GM23248 (cell line): ENCODE measurements around the gene OR9I1. TPM values are rescaled to one million over a fixed set of nuclear protein-coding genes. Genes with fewer than 3 reads are reported as not detected.

Experiments used
- DNase-seq: peaks from one replicate; pipeline ENCODE4 v3.0.0-alpha.2; 2015
- H2AFZ ChIP-seq: fragments of 200-600 bp; sonication (generic); 2 replicates; pipeline ENCODE4 v1.6.1; 2016; ENCODE audit warnings: antibody characterized with exemption
- H3F3A ChIP-seq: fragments of 200-600 bp; sonication (generic); 2 replicates; pipeline ENCODE4 v1.6.1; 2016; ENCODE audit warnings: mild to moderate bottlenecking, antibody characterized with exemption, mixed run types; ENCODE audit not compliant: insufficient read depth
- H3K27ac ChIP-seq: fragments of 200-600 bp; sonication (generic); 2 replicates; pipeline ENCODE4 v1.5.1; 2016; ENCODE audit warnings: mild to moderate bottlenecking
- H3K27me3 ChIP-seq: fragments of 200-600 bp; sonication (generic); replicated peaks from 2 replicates; pipeline ENCODE4 v1.6.1; 2016; ENCODE audit warnings: mild to moderate bottlenecking; ENCODE audit not compliant: insufficient read depth
- H3K36me3 ChIP-seq: fragments of 200-600 bp; sonication (generic); 2 replicates; pipeline ENCODE4 v1.6.1; 2016; ENCODE audit warnings: low read depth, mild to moderate bottlenecking
- H3K4me1 ChIP-seq: fragments of 200-600 bp; sonication (generic); 2 replicates; pipeline ENCODE4 v1.6.1; 2016; ENCODE audit warnings: mild to moderate bottlenecking; ENCODE audit not compliant: insufficient read depth
- H3K4me2 ChIP-seq: fragments of 200-600 bp; sonication (generic); one replicate; pipeline ENCODE4 v1.6.1; 2016; ENCODE audit warnings: mild to moderate bottlenecking; ENCODE audit not compliant: unreplicated experiment
- H3K4me3 ChIP-seq: fragments of 200-600 bp; sonication (generic); 2 replicates; pipeline ENCODE4 v1.5.1; 2016; ENCODE audit warnings: mild to moderate bottlenecking
- H3K79me2 ChIP-seq: fragments of 200-600 bp; sonication (generic); 2 replicates; pipeline ENCODE4 v1.6.1; 2016; ENCODE audit warnings: mild to moderate bottlenecking; ENCODE audit not compliant: insufficient read depth
- H3K9ac ChIP-seq: fragments of 200-600 bp; sonication (generic); 2 replicates; pipeline ENCODE4 v1.6.1; 2016; ENCODE audit warnings: mild to moderate bottlenecking
- H3K9me2 ChIP-seq: fragments of 200-600 bp; sonication (generic); 2 replicates; pipeline ENCODE4 v1.6.1; 2016; ENCODE audit warnings: mixed run types, mild to moderate bottlenecking, moderate library complexity; ENCODE audit not compliant: insufficient read depth
- H3K9me3 ChIP-seq: fragments of 200-600 bp; sonication (generic); one replicate; pipeline ENCODE4 v1.6.1; 2017; ENCODE audit warnings: low read depth
- H4K20me1 ChIP-seq: fragments of 200-600 bp; sonication (generic); 2 replicates; pipeline ENCODE4 v1.6.0; 2016; ENCODE audit not compliant: insufficient read depth
- EZH2 ChIP-seq: fragments of 200-600 bp; sonication (generic); IDR thresholded peaks from 2 replicates; pipeline ENCODE4 v1.6.1; 2018; ENCODE audit warnings: antibody characterized with exemption, mild to moderate bottlenecking; ENCODE audit not compliant: insufficient read depth, poor library complexity, severe bottlenecking
- EZH2phosphoT487 ChIP-seq: fragments of 200-600 bp; sonication (generic); IDR thresholded peaks from 2 replicates; pipeline ENCODE4 v1.6.1; 2018; ENCODE audit warnings: antibody characterized with exemption, moderate library complexity, mild to moderate bottlenecking, low read depth; ENCODE audit not compliant: insufficient read depth
- WGBS, 2 experiments: methylation state at CpG; one replicate each; pipeline ENCODE4 v1.1.6; 2015 to 2017; ENCODE audit warnings: low lambda C conversion rate in 2 of 2, low coverage in 1 of 2; ENCODE audit errors: missing lambda C conversion rate in 2 of 2; 5-methylcytosine and 5-hydroxymethylcytosine counted together
- in situ Hi-C: fragments of 300-500 bp; cut with MboI; formaldehyde crosslinking; loops from 2 replicates; pipeline ENCODE4 v1.15.0; 2020
- polyA plus RNA-seq: library from polyadenylated mRNA; unstranded; fragments of >200 nt; fragmentation: Nextera tagmentation; extraction: Ambion mirVana; gene quantifications from 2 replicates; pipeline ENCODE4 v1.2.1, GENCODE V29; 2016
- total RNA-seq: library from RNA; depleted of rRNA; stranded (reverse); fragments of >200 nt; shearing (Covaris generic); gene quantifications from 2 replicates; pipeline ENCODE4 v1.2.3, GENCODE V29; 2014

The OR9I1 gene
- total and polyA plus RNA-seq, 2 experiments from 2014 or later, result not detected

DNA sequence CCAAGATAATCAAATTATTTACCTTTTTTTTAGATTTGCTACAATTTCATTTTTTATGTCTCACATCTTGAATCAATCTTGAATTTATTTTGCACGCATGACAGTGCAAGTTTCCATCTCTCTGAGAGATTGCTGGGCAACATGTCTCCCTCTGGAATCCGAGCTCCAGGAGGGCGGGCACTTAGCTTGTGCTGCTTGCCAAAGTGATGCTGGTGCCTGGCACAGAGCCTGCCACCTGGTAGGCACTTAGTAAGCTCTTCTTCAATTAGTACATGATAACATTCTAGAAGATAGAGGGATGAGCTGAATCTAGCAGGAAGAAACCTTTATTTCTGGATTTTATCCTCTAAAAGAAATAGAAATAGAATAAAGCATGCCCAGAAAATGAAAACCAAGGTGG lies 27.5 kb upstream of the OR9I1 start:
- no peak overlapping the region for H3K9ac ChIP-seq
- no peaks in the 10 kb centered on the region for H3K9me2 ChIP-seq
- H3K4me3 ChIP-seq, result no peak overlapping the region
- no peaks in the 10 kb centered on the region for H3F3A ChIP-seq
- H3K4me1 ChIP-seq, result no peaks in the 10 kb centered on the region
- no peak overlapping the region for H3K27ac ChIP-seq
- H3K36me3 ChIP-seq, result no peaks in the 10 kb centered on the region
- H4K20me1 ChIP-seq, result no peaks in the 10 kb centered on the region
- no peak overlapping the region for H2AFZ ChIP-seq
- in situ Hi-C loops, result no loop called here
- no peak overlapping the region for H3K4me2 ChIP-seq
- WGBS, 2 experiments, result 5 to 7% methylated on average over 3 of the region's 3 CpGs
- H3K9me3 ChIP-seq, result no peaks in the 10 kb centered on the region
- DNase-seq, result no peak
- TF ChIP-seq EZH2, result no peak
- no peak for TF ChIP-seq EZH2phosphoT487
- H3K79me2 ChIP-seq, result no peaks in the 10 kb centered on the region
- no peaks in the 10 kb centered on the region for H3K27me3 ChIP-seq

DNA sequence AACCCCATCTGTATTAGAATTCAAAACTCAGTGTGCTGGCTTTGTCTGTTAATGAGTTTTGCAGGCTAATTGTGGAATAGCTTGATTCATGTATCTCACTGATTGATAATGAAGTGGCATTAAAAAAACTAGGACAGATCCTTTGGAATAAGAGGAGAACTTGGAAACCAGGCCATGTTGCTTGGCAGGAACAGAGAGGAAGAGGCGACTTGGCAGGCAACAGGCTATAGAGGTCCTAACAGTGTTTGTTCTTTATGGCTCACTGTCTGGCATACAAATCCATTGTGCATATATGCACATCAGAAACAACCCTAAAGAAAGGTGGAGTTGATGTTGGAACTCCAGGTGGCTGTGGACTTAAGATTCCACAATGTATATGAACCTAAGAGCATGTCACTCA lies 17.4 kb upstream of the OR9I1 start:
- H3K9me2 ChIP-seq, result no peaks in the 10 kb centered on the region
- no peak overlapping the region for H3K4me2 ChIP-seq
- no peak overlapping the region for H3K4me3 ChIP-seq
- no peak overlapping the region for H3K27ac ChIP-seq
- no peaks in the 10 kb centered on the region for H3F3A ChIP-seq
- no peaks in the 10 kb centered on the region for H4K20me1 ChIP-seq
- no peaks in the 10 kb centered on the region; the same call in 1 of the 2 replicates for H3K27me3 ChIP-seq
- H3K4me1 ChIP-seq, result no peaks in the 10 kb centered on the region
- TF ChIP-seq EZH2phosphoT487 (no peak), EZH2 (no peak)
- in situ Hi-C loops, result no loop called here
- H3K79me2 ChIP-seq, result no peaks in the 10 kb centered on the region
- no peak for DNase-seq
- H2AFZ ChIP-seq, result no peak overlapping the region
- WGBS, 2 experiments, result 21 to 28% methylated on average over 1 of the region's 1 CpG
- H3K36me3 ChIP-seq, result no peaks in the 10 kb centered on the region
- H3K9me3 ChIP-seq, result no peaks in the 10 kb centered on the region
- no peak overlapping the region for H3K9ac ChIP-seq

DNA sequence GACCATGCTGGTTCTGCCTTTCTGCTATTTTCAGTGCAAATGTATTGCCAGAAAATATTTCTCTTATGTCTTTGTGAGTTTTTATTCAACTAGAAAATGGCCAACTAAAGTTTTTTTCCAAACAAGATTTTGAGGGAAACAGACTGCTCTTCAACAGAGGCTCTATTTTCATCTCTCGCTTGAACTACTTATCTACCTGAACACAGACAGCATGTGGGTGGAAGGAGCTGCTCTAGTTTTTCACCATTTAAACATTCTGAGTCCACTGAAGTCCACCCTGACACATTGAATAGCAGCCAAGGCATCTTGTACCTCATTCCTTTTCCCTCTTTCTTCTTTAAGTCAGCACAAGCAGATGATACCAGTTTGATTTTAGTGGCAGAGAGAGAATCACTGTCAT lies 9.8 kb upstream of the OR9I1 start:
- in situ Hi-C loops, result no loop called here
- H3K36me3 ChIP-seq, result no peaks in the 10 kb centered on the region
- no peaks in the 10 kb centered on the region for H3K27me3 ChIP-seq
- no peaks in the 10 kb centered on the region for H3K9me3 ChIP-seq
- no peaks in the 10 kb centered on the region for H3K79me2 ChIP-seq
- no peaks in the 10 kb centered on the region for H3K9me2 ChIP-seq
- no peak overlapping the region for H3K27ac ChIP-seq
- no peak overlapping the region for H3K4me2 ChIP-seq
- H4K20me1 ChIP-seq, result no peaks in the 10 kb centered on the region
- no peak for DNase-seq
- H3K4me1 ChIP-seq, result no peaks in the 10 kb centered on the region
- H3F3A ChIP-seq, result no peaks in the 10 kb centered on the region
- TF ChIP-seq EZH2 (no peak), EZH2phosphoT487 (no peak)
- no peak overlapping the region for H3K4me3 ChIP-seq
- WGBS, 2 experiments, result 36 to 41% methylated on average over 1 of the region's 1 CpG
- H3K9ac ChIP-seq, result no peak overlapping the region
- no peak overlapping the region for H2AFZ ChIP-seq

DNA sequence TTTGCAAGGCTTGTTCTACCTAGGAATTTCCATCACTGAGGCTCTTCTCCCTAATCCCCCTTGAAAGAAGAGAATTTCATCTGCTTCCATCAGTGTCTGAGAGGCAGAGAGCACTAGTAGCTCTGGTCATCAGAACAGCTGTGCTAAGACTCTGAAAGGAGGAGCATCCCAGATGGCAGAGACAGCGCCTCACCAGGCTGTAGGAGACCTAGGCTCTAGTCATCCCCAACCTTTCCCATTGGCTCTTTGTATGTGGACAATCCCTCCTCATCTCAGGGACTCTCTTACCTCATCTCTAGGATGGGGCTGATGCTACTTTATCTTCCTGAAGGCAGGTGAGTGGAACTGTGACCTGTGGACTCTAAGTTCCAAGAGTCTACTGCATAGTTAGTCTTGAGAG lies 8.8 kb upstream of the OR9I1 start:
- WGBS, 2 experiments, result 10 to 18% methylated on average over 1 of the region's 1 CpG
- peak; percentile 6 for DNase-seq
- H3F3A ChIP-seq, result no peaks in the 10 kb centered on the region
- no peaks in the 10 kb centered on the region for H3K9me2 ChIP-seq
- no peaks in the 10 kb centered on the region for H3K79me2 ChIP-seq
- H3K4me3 ChIP-seq, result no peak overlapping the region
- no peak for TF ChIP-seq EZH2
- TF ChIP-seq EZH2phosphoT487, result no peak
- H4K20me1 ChIP-seq, result no peaks in the 10 kb centered on the region
- H3K27ac ChIP-seq, result no peak overlapping the region
- no peaks in the 10 kb centered on the region for H3K4me1 ChIP-seq
- H3K36me3 ChIP-seq, result no peaks in the 10 kb centered on the region
- in situ Hi-C loops, result no loop called here
- no peaks in the 10 kb centered on the region for H3K9me3 ChIP-seq
- no peak overlapping the region for H3K4me2 ChIP-seq
- H3K9ac ChIP-seq, result no peak overlapping the region
- H2AFZ ChIP-seq, result no peak overlapping the region
- no peaks in the 10 kb centered on the region for H3K27me3 ChIP-seq
